Right kidney (tissue), 1 donor: ENCODE measurements around the gene KIAA1755.

Experiments
- DNase-seq: peaks from one replicate; pipeline ENCODE4 v3.0.0-alpha.2; 2016

KIAA1755 gene

DNA sequence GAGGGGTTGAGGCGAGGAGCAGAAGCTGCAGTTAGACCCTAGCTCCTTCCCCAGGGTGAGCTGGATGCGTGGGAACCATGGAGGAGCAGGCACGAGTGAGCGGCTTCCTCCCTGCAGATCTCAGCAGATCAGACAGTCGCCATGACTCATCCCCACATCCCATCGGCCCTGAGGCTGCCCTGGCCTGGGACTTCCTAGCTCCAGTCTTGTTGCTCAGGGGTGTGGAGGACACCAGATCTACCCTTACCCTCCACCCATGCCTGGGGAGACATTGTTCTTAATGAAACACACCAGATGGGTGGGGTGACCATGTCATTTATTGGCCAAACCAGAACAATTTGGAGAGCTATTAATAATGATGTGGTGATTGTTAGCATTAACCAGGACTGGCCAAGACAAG, 59.2 kb downstream of the KIAA1755 start:
- no peak for DNase-seq

DNA sequence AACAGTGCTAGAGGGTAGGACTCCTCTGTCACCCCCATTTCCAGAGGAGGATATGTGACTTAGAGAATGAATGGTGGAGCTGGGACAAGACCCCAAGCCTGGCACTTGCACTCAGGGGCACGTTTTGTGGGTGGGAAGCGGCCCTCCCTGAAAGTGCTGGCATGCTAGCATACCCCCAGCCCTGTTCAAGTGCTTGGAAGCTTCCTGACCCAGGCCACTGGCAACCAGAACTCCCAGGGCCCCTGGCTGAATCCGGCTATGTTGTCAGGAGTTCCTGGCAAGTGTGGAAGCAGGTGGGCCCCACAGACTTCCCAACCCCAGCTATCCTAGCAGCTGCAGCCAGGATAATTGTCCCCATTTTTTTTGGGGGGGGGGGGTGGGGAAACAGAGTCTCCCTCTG, 59.9 kb downstream of the KIAA1755 start:
- no peak for DNase-seq

DNA sequence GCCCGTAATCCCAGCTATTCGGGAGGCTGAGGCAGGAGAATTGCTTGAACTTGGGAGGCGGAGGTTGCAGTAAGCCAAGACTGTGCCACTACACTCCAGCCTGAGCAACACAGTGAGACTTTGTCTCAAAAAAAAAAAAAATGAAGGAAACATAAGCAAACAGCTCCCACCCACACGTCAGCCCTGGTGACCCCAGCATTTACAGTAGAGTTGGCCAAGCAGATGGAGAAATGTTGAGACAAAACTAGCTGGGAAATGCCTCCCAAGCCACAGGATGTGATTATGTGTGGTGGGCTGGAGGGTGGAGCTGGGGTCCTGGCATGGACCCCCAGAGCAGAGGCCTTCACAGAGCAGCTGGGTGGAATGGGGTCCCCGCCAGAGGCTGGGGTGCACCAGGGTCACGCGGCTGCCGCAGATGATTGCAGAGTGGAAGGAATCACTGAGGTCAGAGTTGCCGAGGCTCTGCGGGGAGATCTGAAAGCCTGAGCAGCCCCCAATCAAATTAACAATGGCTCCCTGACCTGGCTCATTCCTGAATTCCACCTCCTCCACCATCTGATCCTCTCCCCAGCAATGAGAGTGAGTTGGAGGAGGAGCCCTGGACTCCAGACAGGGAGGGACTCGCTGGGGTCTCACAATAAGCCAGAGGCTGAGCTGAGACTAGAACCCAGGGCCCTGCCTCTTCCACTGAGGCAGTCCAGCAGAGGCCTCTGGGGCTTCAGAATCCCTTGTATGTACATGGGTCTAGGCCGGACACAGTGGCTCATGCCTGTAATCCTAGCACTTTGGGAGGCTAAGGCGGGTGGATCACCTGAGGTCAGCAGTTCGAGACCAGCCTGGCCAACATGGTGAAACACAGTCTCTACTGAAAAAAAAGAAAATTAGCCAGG, 60.8 kb downstream of the KIAA1755 start:
- no peak for DNase-seq

DNA sequence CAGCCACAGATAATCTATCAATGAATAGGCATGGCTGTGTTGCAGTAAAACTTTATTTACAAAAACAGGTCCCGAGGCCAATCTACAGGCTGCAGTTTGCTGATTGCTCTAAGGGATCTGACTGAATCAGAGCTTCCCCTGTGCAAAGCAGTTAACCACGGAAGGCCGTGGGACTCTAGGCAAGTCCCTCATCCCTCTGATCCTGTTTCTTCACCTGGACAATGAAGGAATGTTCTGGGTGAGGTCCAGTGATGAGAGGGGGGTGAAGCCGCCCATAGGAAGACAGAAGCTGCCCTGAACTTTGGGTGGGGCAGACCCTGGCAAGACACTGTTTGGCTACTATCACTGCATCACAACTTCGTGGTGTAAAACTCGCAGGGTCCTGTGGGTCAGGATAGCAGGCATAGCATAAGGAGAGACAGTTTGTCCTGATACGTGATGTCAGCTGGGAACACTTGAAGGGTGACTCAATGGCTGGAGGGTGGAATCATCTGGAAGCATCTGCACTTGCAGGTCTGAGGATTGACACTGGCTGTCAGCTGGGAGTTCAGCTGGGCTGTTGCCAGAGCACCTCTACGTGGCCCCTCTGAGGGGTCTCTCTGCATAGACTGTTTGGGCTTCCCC, 62.2 kb downstream of the KIAA1755 start:
- DNase-seq = no peak

DNA sequence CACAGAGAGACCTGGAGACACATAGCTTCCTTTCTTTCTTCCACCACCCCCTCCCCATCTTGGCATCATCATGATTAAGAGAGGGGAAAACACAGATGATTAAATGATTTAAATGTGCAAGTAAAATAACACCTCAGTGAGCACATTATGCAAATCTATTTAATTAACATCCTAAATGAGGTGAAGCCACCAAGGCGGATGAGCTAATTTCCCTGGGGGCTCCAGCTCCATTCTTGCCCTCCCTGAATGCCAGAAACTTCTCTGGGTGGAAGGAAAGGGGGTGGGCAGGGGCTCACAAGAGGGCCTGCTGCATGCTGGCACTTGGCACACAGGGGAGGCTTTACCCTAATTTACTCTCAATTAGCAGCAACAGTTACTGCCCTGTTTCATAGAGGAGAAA, 62.9 kb downstream of the KIAA1755 start:
- DNase-seq = no peak

DNA sequence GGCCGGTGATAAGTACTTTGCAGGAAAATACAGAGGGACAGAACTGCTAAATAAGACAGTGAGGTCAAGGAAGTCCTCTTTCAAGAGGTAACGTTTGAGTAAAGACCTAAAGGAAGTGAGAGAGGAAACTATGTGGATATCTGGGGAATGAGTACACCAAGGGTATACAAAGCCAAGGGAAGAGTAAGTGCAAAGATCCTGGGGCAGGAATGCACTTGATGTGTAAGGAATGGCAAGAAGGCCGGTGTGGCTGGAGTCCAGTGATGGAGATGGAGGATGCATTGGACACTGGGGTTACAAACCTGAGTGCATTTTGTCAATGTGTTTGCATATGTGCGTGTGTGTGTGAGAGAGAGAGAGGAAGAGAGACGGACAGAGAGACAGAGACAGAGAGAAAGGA, 63.3 kb downstream of the KIAA1755 start:
- no peak for DNase-seq

DNA sequence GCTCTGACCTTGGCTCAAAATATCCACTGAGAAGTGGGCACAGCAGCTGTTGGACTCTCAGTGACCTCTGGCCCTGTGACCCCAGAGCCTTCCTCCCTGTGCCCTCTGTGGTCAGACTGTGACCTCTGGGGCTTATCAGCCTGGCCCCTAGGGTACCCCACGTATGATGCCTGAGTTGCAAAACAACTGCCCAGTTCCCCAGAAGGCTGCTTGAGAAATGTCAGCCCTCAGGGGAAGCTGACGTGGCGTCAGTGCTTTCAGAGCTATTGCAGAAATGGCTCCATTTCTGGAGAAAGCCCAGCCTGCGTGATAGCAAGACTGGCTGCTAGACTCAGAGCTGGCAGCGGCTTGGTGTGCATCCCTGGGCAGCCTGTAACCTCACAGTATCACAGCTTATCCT, 63.9 kb downstream of the KIAA1755 start:
- DNase-seq = no peak

DNA sequence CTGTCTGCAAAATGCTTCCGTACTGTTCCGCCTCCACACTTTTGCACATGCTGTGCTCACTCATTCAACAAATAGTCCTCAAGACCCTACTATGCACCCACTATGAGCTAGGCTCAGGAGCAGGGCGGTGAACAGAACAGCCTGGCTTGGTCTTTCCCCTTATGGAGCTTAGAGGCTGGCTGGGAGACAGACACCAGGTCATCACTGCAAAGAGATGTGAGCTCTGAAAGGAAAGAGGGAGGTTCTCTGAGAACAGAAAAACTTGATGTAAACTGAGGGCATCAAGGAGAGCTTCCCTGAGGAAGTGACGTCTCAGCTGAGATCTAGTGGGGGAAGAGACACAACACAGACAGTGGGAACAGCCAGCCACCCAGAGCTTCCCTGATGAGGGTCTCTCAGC, 64.5 kb downstream of the KIAA1755 start:
- DNase-seq = no peak

DNA sequence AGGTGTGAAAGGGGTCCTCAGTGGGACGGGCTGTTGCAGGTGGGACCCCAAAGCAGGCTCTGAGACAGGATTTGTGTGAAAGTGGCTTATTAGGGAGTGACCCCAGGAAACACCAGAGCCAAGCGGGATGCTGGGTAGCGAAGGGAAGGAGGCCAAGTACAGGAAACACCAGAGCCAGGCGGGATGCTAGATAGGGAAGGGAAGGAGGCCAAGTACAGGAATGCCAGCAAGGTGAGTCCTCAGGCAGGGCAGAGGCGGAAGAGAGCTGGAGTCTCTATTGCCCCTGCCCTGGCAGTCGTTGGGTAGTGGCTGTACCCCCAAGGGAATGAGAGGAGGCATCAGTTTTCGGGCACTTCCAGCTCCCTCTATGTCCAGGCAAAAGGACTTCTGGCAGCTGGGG, 65.0 kb downstream of the KIAA1755 start:
- DNase-seq = no peak

DNA sequence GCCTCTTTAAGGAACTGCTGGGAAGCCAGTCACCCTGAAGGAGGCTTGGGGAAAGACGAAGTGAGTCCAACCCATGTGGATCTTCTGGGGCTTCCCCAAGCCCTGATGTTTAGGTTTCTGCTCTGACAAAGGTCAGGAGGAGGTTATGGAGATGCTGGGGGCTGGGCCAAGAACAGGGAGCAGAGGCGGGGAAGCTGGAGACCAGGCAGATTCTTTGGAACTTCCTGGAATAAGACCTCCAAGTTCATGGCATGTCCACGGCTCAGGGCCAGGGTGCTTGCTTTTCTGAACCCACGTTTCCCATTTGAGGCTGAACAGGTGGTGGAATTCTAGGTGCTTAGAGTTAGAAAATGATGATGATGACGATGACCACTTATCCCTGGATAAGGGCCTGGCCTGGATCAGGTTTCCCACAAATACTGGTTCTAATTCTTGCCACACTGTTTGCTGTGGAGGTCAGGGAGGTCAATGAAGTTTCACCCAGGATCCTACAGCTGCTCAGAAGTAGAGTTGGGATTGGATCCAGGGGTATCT, 65.5 kb downstream of the KIAA1755 start:
- DNase-seq = no peak

DNA sequence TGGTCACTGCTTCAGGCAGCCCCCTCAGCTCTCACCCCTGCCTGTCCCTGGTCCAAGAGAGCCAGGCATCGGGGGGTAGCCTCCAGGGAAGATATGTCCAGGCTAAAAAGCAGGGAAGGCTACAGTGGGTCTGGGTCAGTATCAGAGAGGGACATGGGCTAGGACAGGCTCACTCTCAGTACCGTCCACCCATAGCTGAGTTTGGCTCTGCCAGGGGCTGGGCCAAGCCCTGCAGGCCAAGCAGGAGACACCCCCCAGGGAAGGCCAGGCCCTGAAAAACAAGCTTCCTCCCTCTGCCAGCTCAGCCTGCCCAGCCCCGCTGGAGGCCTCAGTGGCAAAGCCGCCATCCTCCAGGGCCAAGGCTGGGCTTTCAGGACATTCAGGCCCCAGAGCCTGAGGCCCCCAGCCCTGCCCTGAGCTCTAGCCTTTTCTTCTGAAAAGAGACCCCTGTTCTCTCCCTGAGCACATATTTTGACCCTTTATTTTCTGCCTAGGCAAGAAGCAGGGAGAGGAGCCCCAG, 66.9 kb downstream of the KIAA1755 start:
- no peak for DNase-seq

DNA sequence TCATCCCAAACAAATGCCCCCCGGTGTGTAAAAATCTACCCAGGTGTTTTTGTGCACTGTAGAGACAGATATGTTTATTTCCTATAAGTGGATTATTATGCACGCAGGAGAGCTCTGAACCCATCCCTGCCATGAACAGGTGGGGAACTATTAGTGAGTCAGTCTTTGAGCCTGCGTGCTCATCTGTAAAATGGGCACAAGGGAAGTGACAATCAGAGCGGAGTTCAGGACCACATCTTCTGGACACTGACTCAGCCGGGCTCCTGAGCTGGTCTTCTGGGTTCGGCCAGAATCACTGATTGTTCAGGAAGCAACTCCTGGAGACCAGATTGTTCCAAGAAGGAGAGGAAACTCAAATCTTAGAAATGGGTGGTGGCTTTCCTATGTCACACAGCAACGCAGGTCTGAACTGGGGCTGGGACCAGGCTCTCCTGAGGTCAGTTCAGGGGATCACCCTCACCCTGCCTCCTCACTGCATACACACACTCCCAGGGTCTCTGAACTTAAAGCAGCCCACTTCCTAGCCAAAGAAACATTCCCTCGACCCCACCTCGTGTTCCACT, 68.1 kb downstream of the KIAA1755 start:
- no peak for DNase-seq

DNA sequence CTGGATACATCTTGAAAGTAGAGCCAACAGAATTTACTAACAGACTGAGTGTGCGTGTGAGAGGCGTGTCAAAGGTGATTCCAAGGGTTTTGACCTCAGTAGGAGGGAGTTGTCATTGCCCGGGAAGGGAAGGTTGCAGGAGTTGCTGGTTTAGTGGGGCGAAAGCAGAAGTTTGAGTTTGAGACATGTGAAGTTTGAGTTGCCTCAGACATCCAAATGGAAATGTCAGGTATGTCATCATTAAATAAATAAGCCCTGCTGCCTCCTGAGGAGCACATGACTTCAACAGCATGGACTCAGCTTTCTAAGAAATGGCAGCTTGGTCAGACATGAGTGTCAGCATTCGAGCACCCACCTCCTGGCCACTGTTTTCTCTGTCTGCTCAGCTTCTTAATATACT, 68.9 kb downstream of the KIAA1755 start:
- no peak for DNase-seq

DNA sequence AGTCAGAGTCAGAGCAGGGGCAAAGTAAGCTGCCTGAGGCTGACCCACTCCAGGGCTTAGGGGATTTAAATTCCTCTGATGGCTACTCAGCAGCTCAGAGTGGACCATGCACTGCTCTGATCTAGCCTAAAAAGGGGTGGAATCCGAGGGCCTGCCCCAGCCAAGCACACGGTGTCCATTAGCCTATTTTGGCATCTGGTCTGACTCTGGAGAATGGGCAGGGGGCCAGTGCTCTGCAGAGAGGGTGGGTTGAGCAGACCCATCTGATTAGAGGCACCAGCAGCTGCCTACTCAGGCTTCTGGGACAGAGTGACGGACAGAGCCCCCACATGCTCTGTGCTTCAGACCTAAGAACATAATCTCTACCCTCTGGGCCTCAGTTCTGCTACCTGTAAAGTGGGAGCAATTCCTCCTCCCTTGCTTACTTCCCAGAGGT, 69.6 kb downstream of the KIAA1755 start:
- no peak for DNase-seq

DNA sequence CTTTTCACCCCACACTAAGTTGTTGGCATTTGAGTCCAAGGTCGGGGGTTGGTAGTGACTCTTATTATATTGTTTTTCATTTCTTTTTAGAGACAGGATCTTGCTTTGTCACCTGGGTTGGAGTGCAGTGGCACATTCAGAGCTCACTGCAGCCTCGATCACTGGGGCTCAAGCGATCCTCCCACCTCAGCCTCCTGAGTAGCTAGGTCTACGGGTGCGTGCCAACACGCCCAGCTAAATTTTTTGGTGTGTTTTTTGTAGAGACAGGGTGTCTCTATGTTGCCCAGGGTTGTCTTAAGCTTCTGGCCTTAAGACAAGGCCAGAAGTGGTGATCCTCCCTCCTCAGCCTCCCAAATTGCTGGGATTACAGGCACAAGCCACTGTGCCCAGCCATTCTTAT, 70.4 kb downstream of the KIAA1755 start:
- DNase-seq = no peak

DNA sequence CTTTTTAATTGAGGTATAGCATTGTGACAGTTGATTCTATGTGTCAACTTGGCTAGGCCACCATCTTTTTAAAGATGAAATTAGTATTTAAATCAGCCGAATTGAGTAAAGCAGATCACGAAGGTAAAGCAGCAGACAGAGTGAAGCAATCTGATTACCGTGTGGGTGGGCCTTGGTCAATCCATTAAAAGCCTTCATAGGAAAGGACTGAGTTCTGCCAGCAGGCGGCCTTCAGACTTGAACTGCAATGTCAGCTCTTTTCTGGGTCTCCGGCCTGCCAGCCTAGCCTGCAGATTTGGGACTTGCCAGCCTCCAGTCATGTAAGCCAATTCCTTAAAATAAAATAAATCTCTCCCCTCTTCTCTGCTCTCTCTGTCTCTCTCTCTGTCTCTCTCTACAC, 73.0 kb downstream of the KIAA1755 start:
- no peak for DNase-seq

DNA sequence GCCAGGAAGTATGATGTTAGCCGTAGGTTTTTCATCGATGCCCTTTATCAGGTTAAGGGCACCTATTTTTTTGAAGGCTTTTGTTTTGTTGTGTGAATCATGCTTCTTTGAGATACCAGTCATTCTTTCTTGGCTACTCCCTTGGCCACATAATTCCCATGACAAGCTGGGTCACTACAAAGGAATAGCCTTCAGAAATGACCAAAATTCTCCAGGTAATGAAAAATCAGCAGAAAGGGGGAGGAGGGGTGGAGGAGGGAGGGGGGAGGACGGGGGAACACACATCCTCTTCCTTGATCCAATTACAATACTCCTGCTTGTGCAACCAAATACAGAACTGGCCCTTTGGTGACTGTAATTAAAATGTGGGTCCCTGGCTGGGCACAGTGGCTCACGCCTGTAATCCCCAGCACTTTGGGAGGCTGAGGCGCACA, 73.7 kb downstream of the KIAA1755 start:
- no peak for DNase-seq

DNA sequence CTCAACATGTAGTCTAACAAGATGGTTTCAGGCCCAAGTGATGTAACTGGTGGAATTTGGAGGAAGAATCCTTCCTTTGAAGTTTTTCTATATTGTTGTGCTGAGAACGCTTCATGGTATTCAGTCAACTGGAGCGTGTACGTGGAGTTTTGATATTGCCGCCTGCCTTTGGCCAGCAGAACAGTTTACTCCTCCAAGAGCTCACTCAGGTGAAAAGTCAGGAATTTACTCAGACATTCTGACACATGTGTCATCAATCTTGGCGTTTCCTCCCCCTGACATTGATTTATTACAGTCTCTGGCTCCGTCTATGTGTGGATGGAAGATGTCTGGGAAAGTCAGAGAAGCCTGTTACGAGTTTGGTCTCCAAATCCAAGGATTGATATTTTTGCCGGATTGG, 76.4 kb downstream of the KIAA1755 start:
- peak; percentile 52 for DNase-seq

DNA sequence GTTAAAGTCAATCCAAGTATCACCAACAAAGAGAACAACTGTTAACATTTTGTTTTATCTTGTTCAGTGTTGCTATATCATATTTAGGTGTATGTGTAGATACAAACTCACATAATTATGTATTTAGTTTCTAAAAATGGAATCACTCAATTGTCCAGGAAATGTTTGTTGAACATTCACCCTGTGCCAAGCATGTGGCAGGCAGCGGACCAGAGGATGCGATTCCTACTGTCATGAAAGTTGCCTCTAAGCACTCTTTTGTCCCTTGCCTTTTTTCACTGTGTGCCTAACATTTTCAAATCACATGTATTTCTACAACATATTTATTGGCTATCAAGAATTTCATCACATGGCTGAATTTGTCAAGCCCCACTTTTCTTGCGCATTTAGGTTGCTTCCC, 78.6 kb downstream of the KIAA1755 start:
- DNase-seq = no peak

DNA sequence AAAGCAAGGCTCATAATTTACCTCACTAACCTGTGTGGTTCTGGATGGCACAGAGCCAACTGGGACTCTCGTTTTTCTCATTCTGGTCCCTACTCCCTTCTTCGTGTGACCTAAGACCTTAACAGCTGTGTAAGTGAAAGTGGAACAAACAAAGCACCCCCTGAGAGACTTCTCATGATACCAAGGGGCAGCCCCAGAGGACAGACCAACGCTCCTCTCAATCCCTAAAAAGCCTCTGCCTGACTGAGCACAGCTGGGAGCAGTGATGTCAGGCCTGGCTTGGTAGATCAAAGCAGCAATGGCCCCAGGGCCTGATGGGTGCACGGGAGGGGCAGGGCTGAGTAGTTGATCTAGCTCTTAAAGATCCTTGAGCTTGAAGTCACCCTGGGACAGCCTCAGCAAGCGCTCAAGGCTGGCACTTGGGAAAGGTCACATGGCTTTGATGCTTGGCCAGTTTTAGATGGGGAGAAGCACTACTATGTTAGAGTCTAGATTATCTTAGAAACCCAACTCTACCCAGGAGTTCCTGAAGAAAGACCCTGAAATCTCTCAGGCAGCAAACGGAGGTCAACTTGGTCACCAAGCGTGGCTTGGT, 79.2 kb downstream of the KIAA1755 start:
- no peak for DNase-seq

DNA sequence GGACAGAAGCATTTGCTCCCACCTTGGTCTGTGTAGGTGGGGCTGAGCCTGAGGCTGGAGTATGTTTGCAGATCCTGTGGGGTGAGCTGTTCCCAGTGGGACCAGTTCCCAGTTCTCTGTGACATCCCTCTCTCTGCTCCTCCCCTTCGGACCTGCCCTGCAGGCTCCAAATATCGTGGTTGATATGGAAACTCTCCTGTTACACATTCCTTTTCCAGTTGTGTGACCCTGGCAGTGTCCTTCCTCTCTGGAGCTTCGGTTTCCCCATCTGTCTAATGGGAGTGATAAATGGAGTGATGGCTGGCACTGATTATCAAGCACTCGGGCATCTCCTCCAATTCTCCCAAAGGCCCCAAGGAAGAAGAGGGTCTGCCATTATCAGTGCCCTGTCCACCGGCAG, 79.8 kb downstream of the KIAA1755 start:
- DNase-seq = no peak

DNA sequence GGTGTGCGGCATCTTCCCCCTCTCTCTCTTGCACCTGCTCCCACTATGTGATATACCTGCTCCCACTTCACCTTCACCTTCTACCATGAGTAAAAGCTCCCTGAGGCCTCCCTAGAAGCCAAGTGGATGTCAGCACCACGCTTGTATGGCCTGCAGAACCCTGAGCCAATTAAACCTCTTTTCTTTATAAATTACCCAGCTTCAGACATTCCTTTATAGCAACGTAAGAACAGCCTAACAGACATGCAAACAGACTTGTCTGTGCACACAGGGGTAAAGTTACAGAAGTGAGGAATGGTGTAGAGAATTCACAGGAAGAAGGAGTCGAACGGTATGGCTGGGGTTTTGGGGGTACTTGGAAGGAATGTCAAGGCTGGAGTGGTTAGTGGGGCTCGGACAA, 80.7 kb downstream of the KIAA1755 start:
- DNase-seq = no peak

DNA sequence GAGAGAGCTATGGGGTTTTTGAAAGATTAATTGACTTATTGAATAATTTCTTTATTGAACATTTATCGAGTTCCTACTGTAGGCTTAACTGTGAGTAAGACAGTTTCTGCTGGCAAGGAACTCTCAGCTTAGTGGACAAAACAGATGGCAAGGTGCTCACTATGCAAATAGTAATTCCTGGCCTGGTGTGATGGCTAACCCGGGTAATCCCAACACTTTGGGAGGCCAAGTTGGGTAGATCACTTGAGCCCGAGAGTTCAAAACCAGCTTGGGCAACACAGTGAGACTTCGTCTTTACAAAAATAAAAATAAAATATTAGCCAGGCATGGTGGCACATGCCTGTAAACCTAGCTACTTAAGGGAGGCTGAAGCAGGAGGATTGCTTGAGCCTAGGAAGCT, 82.0 kb downstream of the KIAA1755 start:
- no peak for DNase-seq
